Liver (tissue), 3 donors: ENCODE measurements around the gene RBM15B.

Experiments used
- CTCF ChIP-seq: fragments of 150-350 bp; IDR thresholded peaks from 2 replicates; pipeline ENCODE4 v1.5.1; 2017; ENCODE audit warnings: improper control_type of control experiment, low read depth, low read length; ENCODE audit not compliant: missing input control
- HNF4G ChIP-seq: IDR thresholded peaks from 2 replicates; pipeline ENCODE4 v1.6.1; 2016; ENCODE audit warnings: antibody characterized with exemption
- MAX ChIP-seq: IDR thresholded peaks from 2 replicates; pipeline ENCODE4 v1.6.1; 2016; ENCODE audit warnings: antibody characterized with exemption
- RAD21 ChIP-seq, 2 donors: IDR thresholded peaks; 2 replicates each; pipeline ENCODE4 v1.6.1; 2016; ENCODE audit warnings: antibody characterized with exemption in 2 of 2, mild to moderate bottlenecking in 2 of 2
- TAF1 ChIP-seq: conservative IDR thresholded peaks from 2 replicates; pipeline ENCODE4 v1.6.1; 2016; ENCODE audit warnings: antibody characterized with exemption, mild to moderate bottlenecking
- YY1 ChIP-seq: IDR thresholded peaks from 2 replicates; pipeline ENCODE4 v1.6.1; 2016; ENCODE audit warnings: antibody characterized with exemption, mild to moderate bottlenecking
- donor health status: healthy.
- donor health status: healthy.

GRCh38 chr3:51429138-51429537 lies 38.1 kb downstream of the RBM15B start:
- TF ChIP-seq TAF1 (no peak), CTCF (no peak), HNF4G (no peak), YY1 (no peak), RAD21 (IDR thresholded peaks at IDR 0.05) (no peak), MAX (no peak)
